Measurements from ENCODE around the gene KIFC3. TPM values are rescaled to one million over a fixed set of nuclear protein-coding genes. Genes with fewer than 3 reads are reported as not detected.

KIFC3 gene
- total and polyA plus RNA-seq, 2 of the 8 experiments (the other 6 are each of a cell fraction or from before 2014, with no cell fraction given): 2.1 to 7.1 TPM

- CTCF ChIA-PET (ENCODE audit: partially characterized antibody): interaction anchor here (1.1 kb wide), 1 partner anchor 17 kb away, joined by 3 read pairs; no protein-coding TSS in a partner anchor
- WGBS, 2 experiments (ENCODE audit: extremely low coverage in 1 of 2, insufficient coverage in 1 of 2, insufficient read length in 1 of 2, insufficient replicate concordance in 2 of 2, low coverage in 1 of 2, low lambda C conversion rate in 2 of 2, missing lambda C conversion rate in 1 of 2): 100% methylated on average over 1 of the region's 1 CpG; no CpG with 5 or more reads in 1 of the 2 experiments
- TF ChIP-seq E2F6 (IDR thresholded peaks at IDR 0.05): no peak
- no peak for TF ChIP-seq JUN (IDR thresholded peaks at IDR 0.05; ENCODE audit: low read depth, low read length)
- TF ChIP-seq GTF2F1 (IDR thresholded peaks at IDR 0.05; ENCODE audit: borderline replicate concordance, low read depth, low read length): no peak
- TF ChIP-seq BCL11A (IDR thresholded peaks at IDR 0.05; ENCODE audit: low read depth in 2 of 2, low read length in 2 of 2): no peak
- no peak for TF ChIP-seq SIN3A (conservative IDR thresholded peaks at IDR 0.05 in 1 of 2, IDR thresholded peaks at IDR 0.05 in 1 of 2; ENCODE audit: low read depth in 1 of 2, low read length in 2 of 2)
- TF ChIP-seq CTBP2 (IDR thresholded peaks at IDR 0.05; ENCODE audit: borderline replicate concordance, insufficient read depth, insufficient read length, low read length): no peak
- no peak for TF ChIP-seq SRF (IDR thresholded peaks at IDR 0.05; ENCODE audit: low read depth, low read length)
- no peak for TF ChIP-seq POU5F1 (IDR thresholded peaks at IDR 0.05; ENCODE audit: low read depth, low read length)
- no peak for TF ChIP-seq SP4 (IDR thresholded peaks at IDR 0.05; ENCODE audit: low read length)
- no peak for TF ChIP-seq TBP (IDR thresholded peaks at IDR 0.05; ENCODE audit: low read depth, low read length)
- TF ChIP-seq TAF1 (IDR thresholded peaks at IDR 0.05; ENCODE audit: low read depth, low read length): no peak
- no peak for TF ChIP-seq POLR2AphosphoS5 (IDR thresholded peaks at IDR 0.05; ENCODE audit: low read depth, low read length)
- no peak for TF ChIP-seq TCF12 (IDR thresholded peaks at IDR 0.05; ENCODE audit: low read depth, low read length)
- TF ChIP-seq CHD1 (IDR thresholded peaks at IDR 0.05; ENCODE audit: low read depth, low read length): no peak
Measured at GRCh38 chr16:57843400-57843799, 41.1 kb upstream of the KIFC3 start.

More at GRCh38 chr16:57843400-57843799, 41.1 kb upstream of the KIFC3 start:
- H3K23ac ChIP-seq (ENCODE audit: insufficient read length): no peak overlapping the region
- no peak overlapping the region for H2BK12ac ChIP-seq (ENCODE audit: low read depth, low read length)
- H4K91ac ChIP-seq (replicated peaks; ENCODE audit: insufficient read length, low read length): no peak overlapping the region
- H3K56ac ChIP-seq (replicated peaks; ENCODE audit: insufficient read length, low read depth, low read length): no peak overlapping the region
- H2BK5ac ChIP-seq (ENCODE audit: low read depth, low read length): no peak overlapping the region
- no peaks in the 10 kb centered on the region for H3K36me3 ChIP-seq (ENCODE audit: control insufficient read depth in 2 of 4, insufficient read depth in 4 of 4, low read length in 3 of 4)
- FAIRE-seq (no peak), DNase-seq (ENCODE audit: low read depth in 1 of 2, low spot score in 2 of 2) (no peak)
- POLR2A ChIA-PET (ENCODE audit: partially characterized antibody): no interaction called here
- no peak overlapping the region for H3K18ac ChIP-seq (ENCODE audit: extremely low read depth, low read length)
- H3K27me3 ChIP-seq (replicated peaks in 1 of 4; ENCODE audit: control insufficient read depth in 3 of 4, extremely low read depth in 1 of 4, insufficient read depth in 3 of 4, low read length in 3 of 4): 0 out of 7 replicates have a peak, but pooled peaks cover 0 to 1% (median 0%) of the 10 kb centered on the region in 4 experiments
- no peak overlapping the region for H2BK120ac ChIP-seq (replicated peaks; ENCODE audit: low read depth, low read length)
- H2AK5ac ChIP-seq (ENCODE audit: low read depth, low read length): no peak overlapping the region
- no peak overlapping the region for H4K5ac ChIP-seq (ENCODE audit: insufficient read length, low read depth, low read length)
- H3K4ac ChIP-seq (replicated peaks; ENCODE audit: insufficient read length, low read depth, low read length): no peak overlapping the region
- no peak overlapping the region for H3K9ac ChIP-seq (replicated peaks in 1 of 4; ENCODE audit: extremely low read depth in 1 of 4, low read depth in 3 of 4, low read length in 3 of 4)
- H4K8ac ChIP-seq (ENCODE audit: extremely low read depth, insufficient read depth, low read length): no peak overlapping the region
- no peak overlapping the region for H3K4me3 ChIP-seq (ENCODE audit: extremely low read depth in 1 of 4, insufficient read depth in 2 of 4, low read depth in 3 of 4, low read length in 4 of 4)
- H2AFZ ChIP-seq (ENCODE audit: low read length): no peak overlapping the region
- no peak overlapping the region for H2BK15ac ChIP-seq (ENCODE audit: low read length)
- H3K4me2 ChIP-seq (ENCODE audit: insufficient read depth in 1 of 2, low read depth in 2 of 2, low read length in 2 of 2): no peak overlapping the region
- no peaks in the 10 kb centered on the region for H3K79me2 ChIP-seq (ENCODE audit: control insufficient read depth in 1 of 2, insufficient read depth in 2 of 2, low read length in 2 of 2)
- H3K9me3 ChIP-seq (ENCODE audit: insufficient read depth in 2 of 2, low read depth in 1 of 2, low read length in 1 of 2): no peaks in the 10 kb centered on the region
- H3K4me1 ChIP-seq (replicated peaks in 1 of 4; ENCODE audit: control insufficient read depth in 3 of 4, insufficient read depth in 4 of 4, low read length in 3 of 4): peaks cover 2 to 16% (median 8%) of the 10 kb centered on the region in 4 experiments; a peak in 5 of 7 replicates
- no peaks in the 10 kb centered on the region for H3K23me2 ChIP-seq (ENCODE audit: low read depth, low read length)
- H4K20me1 ChIP-seq (replicated peaks in 1 of 2; ENCODE audit: control insufficient read depth in 1 of 2, insufficient read depth in 2 of 2, low read length in 2 of 2): no peaks in the 10 kb centered on the region
- no peaks in the 10 kb centered on the region for H3K79me1 ChIP-seq (ENCODE audit: low read depth, low read length)
- no peak overlapping the region for H3K27ac ChIP-seq (ENCODE audit: low read depth, low read length)
- H2BK20ac ChIP-seq (ENCODE audit: low read length): no peak overlapping the region
- H3K14ac ChIP-seq (ENCODE audit: insufficient read length): no peak overlapping the region
